ENCODE data around the gene COL19A1.
A peak's percentile ranks its signal among the peaks of the same experiment; 100 is the strongest.
"Not testable (repeated sequence)": the region's sequence is repeated elsewhere in the genome, so short reads cannot be mapped to it uniquely, and the experiment has no call there.

The COL19A1 gene

DNA sequence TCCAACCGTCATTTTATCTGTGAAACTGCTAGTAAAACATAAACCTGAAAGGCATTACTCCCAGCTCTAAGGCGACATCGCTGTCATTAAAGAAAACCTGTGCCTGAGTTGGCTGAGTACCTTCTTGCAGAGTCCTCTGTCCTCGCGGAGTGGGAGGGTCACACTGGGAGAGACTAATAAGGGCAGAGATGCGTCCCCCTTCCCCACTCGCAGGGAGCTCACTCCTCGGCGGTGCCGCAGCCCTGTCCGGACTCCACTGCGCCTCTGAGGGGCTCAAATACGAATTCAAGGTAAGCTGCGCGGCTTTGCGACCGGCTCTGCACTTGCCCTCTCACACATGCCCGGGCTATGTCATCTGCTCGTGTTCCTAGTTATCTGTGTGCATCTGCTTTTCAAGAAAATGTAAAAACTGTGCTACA is at the start of gene COL19A1:
COL19A1 (plus strand) TSS at position 206 of the 419 bp plus-strand sequence. CDS start 13,012 bp downstream, outside the sequence.
- DNase-seq (ENCODE audit: low read depth): no peak

DNA sequence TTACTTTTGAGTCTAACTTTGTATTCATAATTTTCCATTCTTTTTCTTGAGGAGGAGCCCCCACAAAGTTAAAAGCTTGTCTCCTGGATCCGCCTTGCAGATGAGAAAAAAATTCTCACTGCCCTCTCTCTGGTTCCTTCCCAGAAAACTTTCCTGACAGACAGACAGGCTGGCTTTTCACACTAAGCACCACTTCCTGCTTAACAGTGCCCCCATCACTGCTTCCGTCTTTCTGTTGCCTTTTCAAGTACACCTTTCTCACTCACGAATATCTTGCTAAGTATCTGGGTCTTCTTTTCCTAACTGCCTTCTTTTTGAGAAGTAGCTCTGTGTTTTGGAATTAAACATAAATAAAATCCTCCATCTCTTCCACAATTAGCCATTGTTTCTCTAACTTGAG is 49.8 kb upstream of the COL19A1 start:
- no peak for DNase-seq (ENCODE audit: low read depth)

DNA sequence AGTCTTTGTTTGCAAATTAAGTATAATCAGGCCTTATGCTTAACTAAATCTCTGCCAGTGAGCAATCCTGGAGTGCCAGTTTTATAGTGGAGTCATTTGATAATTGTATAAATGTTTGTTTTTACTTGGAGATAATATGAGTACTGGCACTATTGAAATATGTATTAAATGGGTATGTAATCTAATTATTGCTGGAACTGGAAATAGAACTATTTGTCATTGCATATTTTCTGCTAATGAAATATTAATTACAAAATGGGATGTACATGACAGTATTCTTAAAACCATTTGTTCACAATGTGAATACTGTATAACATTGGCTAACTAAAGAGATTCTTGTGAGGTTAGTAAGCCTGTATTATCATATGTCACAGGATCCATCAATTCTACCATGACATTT is 49.0 kb upstream of the COL19A1 start:
- DNase-seq (ENCODE audit: low read depth): no peak

DNA sequence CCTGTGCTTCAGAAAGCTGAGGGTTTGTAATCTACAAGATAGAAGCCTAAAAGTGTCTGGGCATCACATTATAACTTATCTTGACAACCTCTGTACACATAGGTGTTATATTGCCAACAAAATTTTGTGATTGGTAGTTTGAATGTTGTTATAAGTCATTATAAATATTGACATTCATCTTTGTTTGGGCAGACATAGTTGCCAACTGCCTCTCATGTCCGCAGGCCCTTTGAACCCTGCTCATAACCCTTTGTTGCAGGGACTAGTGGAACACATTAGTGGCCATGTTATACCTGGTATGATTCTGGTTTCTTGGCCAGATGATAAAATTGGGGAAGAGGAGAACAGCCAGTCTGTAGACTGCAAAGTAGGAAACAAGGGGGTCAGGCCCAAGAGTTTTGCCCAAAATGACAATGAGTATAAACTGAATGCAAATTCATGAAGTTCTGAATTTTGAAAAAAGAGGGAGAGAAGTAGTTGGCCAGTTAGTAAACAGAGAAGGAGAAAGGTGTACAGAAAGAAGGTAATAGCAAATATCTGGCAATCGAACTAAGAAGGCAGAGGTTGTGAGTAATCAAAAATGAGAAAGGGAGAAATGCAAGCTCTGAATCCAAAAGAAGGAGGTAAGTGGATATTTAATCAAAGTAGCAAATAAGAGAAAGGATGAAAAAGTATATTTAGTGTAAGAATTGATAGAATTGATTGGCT is 48.0 kb upstream of the COL19A1 start:
- no peak for DNase-seq (ENCODE audit: low read depth)

DNA sequence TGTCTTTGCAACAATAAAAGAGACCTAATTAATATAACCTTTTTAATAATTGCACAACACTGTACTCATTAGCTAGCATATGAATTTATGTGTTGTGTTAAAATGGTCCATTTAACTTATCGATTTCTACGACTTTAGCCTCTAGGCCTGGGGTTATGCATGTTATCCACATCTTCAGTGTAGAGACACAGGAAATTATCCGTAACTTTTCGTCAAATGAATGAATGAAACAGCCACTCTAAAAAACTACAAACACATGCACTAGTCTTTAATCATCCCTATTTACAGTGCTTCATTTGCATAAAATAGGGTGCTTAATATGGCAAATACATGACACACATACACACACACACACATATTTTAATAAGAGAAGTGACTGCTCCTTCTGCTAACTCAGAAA is 47.2 kb upstream of the COL19A1 start:
- no peak for DNase-seq (ENCODE audit: low read depth)

DNA sequence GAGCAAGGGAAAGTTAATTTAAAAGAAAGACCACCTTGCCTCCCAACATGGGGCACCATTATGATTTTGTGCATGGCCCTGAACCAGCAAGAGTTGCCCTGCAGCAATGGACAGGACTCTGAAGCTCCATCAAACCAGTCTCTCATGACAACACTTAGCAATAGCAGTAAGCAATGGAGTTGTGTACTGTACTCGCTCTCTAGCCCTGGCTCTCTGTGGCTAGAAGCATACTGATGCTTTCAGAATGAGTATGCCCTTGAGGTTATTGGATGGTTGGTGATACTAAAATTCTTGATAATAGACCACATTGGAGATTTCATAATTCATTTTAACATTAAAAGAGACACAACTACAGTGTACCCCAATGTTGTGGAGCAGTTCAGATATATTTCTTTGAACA is 46.3 kb upstream of the COL19A1 start:
- DNase-seq (ENCODE audit: low read depth): no peak

DNA sequence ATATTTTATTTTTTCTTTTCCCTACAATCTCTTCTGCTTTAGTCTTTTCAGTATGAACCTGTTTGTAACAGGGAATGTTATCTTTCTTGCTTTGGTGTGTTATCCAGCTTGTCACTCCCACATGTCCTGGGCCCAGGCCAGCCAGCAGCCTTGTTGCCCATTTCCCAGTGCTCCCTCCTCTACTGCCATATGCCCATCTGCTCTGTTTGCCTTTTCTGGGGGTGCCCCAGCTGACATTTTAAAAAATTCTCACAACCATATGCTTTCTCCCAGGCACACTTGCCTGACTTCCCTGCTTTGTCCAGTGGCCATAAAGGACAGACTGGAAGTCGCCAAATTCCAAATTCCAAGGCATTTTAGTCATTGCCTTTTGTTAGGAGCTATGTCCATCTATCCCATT is 45.9 kb upstream of the COL19A1 start:
- no peak for DNase-seq (ENCODE audit: low read depth)

DNA sequence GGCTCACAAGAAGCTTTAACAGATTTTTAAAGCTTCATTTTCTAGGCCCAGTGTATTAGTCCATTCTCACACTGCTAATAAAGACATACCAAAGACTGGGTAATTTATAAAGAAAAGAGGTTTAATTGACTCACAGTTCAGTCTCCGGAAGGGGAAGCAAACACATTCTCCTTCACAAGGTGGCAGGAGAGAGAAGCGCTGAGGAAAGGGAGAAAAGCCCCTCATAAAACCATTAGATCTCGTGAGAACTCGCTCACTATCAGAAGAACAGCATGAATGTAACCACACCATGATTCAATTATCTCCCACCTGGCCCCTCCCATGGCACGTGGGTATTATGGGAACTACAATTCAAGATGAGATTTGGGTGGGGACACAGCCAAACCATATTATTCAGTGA is 42.0 kb upstream of the COL19A1 start:
- not testable (repeated sequence) for DNase-seq (ENCODE audit: low read depth)

DNA sequence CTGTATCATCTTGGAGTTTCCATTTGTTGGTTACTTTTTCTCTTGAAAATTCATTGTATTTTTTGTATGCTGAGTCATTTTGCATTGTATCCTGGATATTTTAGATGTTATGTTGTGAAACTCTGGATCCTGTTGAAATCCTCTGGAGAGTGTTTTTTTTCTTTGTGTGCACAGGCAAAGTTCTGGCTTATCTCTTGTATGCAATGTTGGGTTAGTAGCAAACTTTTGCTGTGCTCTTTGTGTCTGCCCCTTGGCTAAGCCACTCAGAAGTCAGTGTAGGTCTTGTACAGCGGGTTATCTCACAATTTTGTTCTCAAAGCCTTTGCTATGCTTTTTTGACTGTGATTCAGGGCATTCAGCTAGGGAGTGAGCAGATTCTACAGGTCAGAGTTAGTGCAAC is 40.5 kb upstream of the COL19A1 start:
- no peak for DNase-seq (ENCODE audit: low read depth)

DNA sequence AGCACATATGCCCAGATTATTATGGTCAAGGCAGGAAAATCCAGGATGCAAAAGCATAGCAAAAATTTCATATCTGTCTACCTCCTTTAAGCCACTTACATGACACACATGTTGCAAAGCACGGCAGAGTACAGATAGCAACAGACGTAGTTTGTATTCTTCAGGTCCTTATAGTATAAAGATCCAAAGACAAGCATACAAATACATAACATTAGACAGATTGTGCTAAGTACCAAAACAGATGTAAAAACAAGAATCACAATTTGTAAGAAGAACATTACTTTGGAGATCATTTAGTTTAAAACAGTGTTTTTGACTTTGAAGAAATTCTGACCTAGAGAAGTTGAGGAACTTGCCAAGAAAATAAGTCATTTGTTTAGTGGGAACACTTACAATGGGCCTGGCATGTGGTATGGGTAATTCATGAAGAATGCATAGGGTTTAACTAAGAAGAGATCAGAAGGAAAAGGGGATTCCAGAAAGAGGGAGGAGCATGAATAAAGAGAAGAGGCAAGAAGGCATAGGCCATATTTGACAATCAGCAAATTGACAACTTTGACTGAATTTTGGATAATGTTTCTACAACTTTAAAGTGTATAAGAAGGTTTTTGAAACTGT is 39.0 kb upstream of the COL19A1 start:
- DNase-seq (ENCODE audit: low read depth): no peak

DNA sequence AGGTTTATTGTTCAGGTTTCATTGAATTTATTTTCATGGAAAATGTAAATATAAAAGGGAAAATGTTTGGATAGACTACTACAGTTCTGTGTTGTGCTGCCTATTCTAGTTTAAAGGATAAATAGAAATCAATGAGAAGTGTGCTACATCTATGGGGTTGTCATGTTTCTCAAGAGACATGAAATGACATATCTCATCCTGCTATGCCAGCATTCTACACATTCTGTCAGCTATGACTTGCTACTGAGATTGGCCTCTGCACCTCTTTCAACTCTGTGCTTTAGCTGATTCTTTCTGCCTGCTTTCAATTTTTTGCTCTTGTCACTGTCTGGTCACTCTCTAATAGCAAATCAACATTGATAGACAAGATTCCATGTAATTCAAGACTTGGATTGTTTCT is 33.8 kb upstream of the COL19A1 start:
- DNase-seq (ENCODE audit: low read depth): no peak

DNA sequence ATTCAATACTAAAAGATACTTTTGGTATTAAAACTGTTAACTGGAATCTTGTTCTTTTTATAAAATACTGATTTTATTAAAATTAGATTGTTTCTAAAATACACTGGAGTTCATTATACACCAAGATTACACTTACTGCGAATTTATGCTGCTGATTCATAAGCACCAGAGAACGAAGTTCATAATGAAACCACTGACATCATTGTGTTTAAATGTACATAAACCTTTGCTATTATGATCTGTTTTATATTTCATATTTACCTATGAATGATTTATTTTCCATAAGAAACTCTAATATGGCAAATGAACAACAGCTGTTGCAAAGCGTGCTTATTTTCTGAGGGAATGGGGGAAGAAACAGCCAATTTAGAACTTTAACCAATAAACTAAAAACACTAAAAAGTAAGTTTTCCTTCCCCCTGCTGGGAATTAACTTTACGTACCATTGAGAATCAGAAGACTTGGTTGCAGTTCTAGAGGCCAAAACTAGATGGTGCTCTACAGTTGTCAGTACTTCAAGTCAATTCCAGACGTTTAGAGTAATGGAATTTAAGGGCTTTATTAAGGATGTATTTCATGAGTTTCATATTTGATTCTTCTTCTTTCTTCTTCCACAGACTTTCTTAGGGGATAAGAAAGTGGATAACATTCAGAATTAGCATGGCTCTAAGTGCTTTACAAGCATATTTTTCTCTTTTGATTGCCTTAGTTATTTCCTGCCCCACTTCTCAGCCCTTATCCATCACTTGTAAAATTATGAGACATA is 30.8 kb upstream of the COL19A1 start:
- peak; percentile 6 for DNase-seq (ENCODE audit: low read depth)

DNA sequence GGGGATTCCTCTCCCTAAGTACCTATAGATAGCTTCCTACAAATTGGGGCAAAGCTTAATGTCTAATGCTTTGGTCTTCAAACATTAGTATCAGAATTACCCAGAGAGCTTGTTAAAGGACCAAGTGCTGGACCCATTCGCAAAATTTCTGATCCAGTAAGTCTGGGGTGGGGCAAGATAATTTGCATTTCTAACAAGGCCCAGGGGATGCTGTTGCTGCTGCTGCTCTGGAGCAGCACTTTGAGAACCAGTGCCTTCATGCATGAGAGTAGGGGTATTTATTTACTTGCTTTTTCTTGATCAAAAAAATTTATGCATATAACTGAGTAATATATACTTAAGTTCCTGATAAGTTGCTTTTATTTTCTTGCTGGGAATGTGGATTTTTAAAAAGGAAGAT is 24.5 kb upstream of the COL19A1 start:
- no peak for DNase-seq (ENCODE audit: low read depth)

DNA sequence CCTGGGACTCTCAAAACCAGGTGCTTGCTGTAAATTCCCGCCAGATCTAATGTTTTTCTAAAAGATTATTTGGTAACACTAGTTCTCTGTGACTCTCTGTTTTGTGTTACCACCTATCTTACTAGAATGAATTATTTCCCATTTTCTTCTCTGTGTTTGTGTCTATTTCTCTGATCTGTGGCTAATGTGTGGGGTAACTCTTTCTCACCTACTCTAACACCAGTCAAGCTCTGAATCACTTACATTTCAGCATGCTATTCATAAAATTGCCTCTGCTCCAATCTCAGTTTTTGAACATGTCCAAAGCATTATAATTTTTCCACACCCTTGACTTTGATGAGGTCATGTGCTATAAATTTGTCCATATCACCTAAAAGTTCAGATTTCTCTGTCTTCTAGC is 23.2 kb upstream of the COL19A1 start:
- no peak for DNase-seq (ENCODE audit: low read depth)

DNA sequence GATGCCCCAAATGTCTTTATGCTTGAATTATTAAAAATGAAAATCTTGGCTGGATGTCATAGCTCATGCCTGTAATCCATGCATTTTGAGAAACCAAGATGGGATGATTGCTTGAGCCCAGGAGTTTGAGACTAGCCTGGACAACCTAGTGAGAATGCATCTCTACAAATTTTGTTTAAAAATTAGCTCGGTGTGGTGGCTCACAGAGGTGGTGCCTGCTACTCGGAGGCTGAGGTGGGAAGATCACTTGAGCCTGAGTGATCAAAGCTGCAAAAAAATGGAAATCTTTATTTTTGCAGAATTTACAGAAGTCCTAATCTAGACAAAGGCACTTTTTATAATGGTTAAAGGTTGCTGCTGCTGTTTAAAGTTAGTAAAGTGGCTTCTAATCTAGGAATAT is 20.0 kb upstream of the COL19A1 start:
- no peak for DNase-seq (ENCODE audit: low read depth)

DNA sequence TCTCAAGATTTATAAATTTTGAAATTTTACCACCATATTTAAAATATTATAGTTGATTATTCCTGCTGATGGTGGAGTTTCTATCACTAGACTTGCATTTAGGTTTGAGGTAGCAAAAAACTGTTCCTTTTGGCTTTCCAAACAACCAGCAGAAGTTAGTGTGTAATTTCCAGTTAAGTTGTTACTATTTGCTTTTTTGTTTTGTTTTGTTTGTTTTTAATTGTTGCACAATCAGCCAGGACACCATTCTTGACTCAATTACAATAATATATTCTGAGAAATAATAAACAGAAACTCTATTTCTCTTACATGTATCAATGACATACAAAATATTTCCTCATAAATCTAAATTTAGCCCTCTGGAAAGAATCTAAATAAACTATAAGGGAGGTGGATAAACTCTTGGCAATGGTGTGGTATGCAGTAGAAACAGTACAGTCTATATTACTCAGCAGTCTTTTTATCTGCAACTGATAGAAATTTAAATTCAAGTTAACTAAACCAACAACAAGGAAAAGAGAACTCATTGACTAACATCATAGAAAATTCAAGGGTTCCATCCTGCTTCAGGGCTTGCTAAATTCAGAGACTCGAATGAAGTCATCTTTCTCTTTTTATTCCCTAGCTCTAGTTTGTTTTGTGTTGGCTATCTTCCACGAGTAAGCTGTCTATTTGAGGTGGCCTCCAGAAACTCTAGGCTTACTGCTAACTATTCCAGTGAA is 19.4 kb upstream of the COL19A1 start:
- no peak for DNase-seq (ENCODE audit: low read depth)

DNA sequence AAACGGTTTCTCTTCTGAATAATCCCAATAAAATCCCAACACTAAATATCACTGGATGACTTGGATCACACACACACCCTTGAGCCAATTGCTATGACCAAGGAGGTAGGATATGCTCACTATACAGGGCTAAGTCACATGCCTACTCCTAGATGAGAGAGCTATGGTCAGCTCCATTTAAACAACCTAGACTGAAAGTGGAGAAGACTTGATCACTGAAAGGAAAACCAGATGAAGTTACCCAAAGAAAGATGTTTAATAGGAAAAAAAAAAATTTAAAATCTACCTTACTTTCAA is 18.9 kb upstream of the COL19A1 start:
- no peak for DNase-seq (ENCODE audit: low read depth)

DNA sequence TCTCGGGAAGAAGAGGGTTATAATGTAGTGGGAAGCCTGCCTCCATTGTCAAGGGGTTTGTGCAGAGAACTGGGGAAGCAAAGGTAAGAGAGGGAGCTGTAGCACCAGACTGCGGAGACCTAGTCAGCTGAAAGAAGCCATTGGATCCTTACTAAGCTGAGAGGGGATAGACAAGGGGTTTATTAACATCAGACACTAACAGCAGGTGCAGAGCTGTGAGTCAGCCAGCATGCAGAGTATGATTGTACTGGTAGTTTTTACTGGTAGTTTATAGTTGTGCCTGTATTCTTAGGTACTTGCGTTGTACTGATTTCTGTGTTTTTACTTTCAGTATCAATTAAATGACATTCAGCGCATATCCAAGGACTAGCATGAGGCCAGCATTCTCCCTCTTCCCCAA is 17.8 kb upstream of the COL19A1 start:
- DNase-seq (ENCODE audit: low read depth): no peak

DNA sequence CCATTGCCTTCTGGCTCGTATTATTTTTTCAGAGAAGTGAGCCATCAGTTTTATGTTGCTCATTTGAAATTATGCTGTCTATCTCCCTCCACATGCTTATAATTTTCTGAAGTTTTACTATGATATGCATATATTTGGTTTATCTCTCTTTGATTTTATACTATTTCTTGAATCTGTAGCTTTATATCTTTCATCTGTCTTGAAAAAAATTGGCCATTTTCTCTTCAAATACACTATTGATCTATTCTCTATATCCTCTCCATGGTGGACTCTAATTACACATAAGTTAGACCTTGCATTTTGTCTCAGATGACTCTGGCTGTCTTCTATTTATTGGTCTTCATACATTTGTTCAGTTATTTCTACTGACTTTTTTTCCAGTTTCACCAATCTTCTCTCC is 13.7 kb upstream of the COL19A1 start:
- no peak for DNase-seq (ENCODE audit: low read depth)

DNA sequence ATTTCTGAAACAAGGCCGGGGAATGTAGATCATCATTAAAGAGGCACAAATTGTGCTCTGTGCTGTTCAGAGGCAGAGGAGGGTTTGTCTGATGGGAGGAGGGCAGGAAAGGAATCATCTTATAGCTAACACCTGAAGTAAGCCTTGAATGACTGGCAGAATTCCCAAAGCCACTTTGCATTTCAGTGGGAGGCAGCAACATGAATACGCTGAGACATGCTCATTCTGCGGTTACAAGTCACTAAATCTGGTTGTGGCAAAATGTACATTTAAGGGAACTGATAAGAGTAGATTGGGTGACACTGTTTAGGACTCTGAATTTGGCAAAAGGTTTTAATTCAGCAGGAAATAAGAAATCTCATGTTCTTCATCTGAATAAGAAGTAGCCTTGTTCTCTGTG is 4.4 kb upstream of the COL19A1 start:
- no peak for DNase-seq (ENCODE audit: low read depth)

DNA sequence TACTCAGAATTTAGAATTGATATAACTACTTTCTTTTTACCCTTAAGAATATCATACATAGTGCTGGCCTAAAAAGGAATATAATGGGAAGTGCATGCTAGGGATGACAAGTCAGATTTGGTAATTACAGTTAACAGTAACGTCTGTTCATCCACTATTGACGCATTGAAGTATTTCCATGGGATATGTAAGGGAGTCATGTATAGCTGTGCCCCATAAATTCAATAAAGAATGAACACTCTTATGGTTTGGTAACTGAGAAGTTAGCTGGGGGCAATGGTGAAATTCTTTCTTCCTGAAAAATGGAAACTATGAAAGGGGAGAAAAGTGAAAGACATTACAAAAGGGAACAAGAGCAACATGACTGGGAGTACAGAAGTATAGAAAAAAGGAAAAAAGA is 2.6 kb upstream of the COL19A1 start:
- no peak for DNase-seq (ENCODE audit: low read depth)

DNA sequence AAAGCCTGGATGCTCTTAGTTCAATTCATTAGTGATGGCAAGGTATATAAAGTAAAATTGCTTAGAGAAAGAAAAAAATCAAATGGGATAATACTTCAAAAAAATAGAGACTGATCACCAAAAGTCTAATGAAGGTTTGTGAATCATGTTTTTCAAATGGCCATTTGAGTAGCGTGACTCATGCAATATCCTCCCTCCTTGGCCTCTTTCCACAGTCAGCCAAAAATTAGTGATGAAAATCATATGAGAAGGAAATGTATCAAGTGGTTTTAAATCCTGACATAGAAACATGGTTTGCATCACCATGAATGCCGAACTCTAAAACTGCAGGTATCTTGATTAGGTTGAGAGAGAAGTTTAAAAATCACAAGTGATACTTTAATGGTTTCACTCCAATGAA is 1.2 kb upstream of the COL19A1 start:
- DNase-seq (ENCODE audit: low read depth): no peak
